Ishikawa (cell line): ENCODE results near the gene NBL1.

Source experiments
- CEBPB ChIP-seq: IDR thresholded peaks from 2 replicates; pipeline ENCODE4 v1.6.1; 2012
- CREB1 ChIP-seq: IDR thresholded peaks from 2 replicates; pipeline ENCODE4 v1.6.1; 2012; ENCODE audit warnings: low read depth
- EGR1 ChIP-seq: IDR thresholded peaks from 2 replicates; pipeline ENCODE4 v1.6.1; 2012
- EP300 ChIP-seq: IDR thresholded peaks from 2 replicates; pipeline ENCODE4 v1.6.1; 2012; ENCODE audit warnings: borderline replicate concordance
- FOXM1 ChIP-seq: IDR thresholded peaks from 2 replicates; pipeline ENCODE4 v1.6.1; 2012; ENCODE audit warnings: low read depth, borderline replicate concordance
- NFIC ChIP-seq: IDR thresholded peaks from 2 replicates; pipeline ENCODE4 v1.6.1; 2012
- RAD21 ChIP-seq: IDR thresholded peaks from 2 replicates; pipeline ENCODE4 v1.6.1; 2012; ENCODE audit warnings: low read depth
- TAF1 ChIP-seq: IDR thresholded peaks from 2 replicates; pipeline ENCODE4 v1.6.1; 2012; ENCODE audit warnings: low read depth, mild to moderate bottlenecking
- TCF12 ChIP-seq: IDR thresholded peaks from 2 replicates; pipeline ENCODE4 v1.6.1; 2012; ENCODE audit warnings: low read depth
- TEAD4 ChIP-seq: IDR thresholded peaks from 2 replicates; pipeline ENCODE4 v1.6.1; 2012
- YY1 ChIP-seq: IDR thresholded peaks from 2 replicates; pipeline ENCODE4 v1.6.1; 2012; ENCODE audit warnings: low read depth
- ZBTB7A ChIP-seq: IDR thresholded peaks from 2 replicates; pipeline ENCODE4 v1.6.1; 2012; ENCODE audit warnings: low read depth
- TF ChIP-seq, protein P1 (sequence below): IDR thresholded peaks from 2 replicates; pipeline ENCODE4 v1.6.1; 2012; ENCODE audit warnings: low read depth, mild to moderate bottlenecking
- TF ChIP-seq, protein P2 (sequence below): IDR thresholded peaks from 2 replicates; pipeline ENCODE4 v1.6.1; 2012
- TF ChIP-seq, protein P3 (sequence below): IDR thresholded peaks from 2 replicates; pipeline ENCODE4 v1.6.1; 2012

The NBL1 gene

DNA sequence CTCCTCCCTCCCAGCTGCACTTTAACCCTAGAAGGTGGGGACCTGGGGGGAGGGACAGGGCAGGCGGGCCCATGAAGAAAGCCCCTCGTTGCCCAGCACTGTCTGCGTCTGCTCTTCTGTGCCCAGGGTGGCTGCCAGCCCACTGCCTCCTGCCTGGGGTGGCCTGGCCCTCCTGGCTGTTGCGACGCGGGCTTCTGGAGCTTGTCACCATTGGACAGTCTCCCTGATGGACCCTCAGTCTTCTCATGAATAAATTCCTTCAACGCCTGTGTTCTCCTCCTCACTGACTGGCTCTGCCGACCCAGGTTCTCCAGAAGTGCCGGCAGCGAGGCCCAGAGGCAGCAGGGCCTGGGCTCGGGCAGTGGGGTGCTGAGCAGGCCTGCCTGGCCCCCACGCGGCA, 14.1 kb downstream of the NBL1 start:
- TF ChIP-seq CREB1, result no peak
- no peak for TF ChIP-seq YY1
- TF ChIP-seq NFIC, result no peak
- TF ChIP-seq FOXM1, result no peak
- TF ChIP-seq, protein P1, sequence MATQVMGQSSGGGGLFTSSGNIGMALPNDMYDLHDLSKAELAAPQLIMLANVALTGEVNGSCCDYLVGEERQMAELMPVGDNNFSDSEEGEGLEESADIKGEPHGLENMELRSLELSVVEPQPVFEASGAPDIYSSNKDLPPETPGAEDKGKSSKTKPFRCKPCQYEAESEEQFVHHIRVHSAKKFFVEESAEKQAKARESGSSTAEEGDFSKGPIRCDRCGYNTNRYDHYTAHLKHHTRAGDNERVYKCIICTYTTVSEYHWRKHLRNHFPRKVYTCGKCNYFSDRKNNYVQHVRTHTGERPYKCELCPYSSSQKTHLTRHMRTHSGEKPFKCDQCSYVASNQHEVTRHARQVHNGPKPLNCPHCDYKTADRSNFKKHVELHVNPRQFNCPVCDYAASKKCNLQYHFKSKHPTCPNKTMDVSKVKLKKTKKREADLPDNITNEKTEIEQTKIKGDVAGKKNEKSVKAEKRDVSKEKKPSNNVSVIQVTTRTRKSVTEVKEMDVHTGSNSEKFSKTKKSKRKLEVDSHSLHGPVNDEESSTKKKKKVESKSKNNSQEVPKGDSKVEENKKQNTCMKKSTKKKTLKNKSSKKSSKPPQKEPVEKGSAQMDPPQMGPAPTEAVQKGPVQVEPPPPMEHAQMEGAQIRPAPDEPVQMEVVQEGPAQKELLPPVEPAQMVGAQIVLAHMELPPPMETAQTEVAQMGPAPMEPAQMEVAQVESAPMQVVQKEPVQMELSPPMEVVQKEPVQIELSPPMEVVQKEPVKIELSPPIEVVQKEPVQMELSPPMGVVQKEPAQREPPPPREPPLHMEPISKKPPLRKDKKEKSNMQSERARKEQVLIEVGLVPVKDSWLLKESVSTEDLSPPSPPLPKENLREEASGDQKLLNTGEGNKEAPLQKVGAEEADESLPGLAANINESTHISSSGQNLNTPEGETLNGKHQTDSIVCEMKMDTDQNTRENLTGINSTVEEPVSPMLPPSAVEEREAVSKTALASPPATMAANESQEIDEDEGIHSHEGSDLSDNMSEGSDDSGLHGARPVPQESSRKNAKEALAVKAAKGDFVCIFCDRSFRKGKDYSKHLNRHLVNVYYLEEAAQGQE, result no peak
- no peak for TF ChIP-seq EGR1
- no peak for TF ChIP-seq EP300
- no peak for TF ChIP-seq TCF12
- TF ChIP-seq, protein P2, sequence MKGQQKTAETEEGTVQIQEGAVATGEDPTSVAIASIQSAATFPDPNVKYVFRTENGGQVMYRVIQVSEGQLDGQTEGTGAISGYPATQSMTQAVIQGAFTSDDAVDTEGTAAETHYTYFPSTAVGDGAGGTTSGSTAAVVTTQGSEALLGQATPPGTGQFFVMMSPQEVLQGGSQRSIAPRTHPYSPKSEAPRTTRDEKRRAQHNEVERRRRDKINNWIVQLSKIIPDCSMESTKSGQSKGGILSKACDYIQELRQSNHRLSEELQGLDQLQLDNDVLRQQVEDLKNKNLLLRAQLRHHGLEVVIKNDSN, result no peak
- TF ChIP-seq, protein P3, sequence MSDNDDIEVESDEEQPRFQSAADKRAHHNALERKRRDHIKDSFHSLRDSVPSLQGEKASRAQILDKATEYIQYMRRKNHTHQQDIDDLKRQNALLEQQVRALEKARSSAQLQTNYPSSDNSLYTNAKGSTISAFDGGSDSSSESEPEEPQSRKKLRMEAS, result no peak
- no peak for TF ChIP-seq TEAD4

DNA sequence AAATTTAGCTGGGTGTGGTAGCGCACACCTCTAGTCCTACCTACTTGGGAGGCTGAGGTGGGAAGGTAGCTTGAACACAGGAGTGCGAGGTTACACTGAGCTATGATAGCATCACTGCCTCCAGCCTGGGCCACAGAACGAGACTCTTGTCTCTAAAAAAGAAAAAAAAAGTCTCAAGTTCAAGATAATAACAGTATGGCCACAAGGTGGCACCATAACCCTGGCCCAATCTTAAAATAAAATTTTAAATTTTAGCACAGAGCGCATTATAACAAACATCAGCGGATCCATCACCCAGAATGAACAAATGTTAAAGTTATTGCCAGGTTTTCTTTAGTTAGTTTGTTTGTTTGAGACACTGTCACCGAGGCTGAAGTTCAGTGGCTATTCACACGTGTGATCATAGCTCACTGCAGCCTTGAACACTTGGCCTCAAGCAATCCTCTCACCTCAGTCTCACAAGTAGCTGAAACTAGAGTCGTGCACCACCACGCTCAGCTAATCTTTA, 17.7 kb downstream of the NBL1 start:
- TF ChIP-seq TCF12 (no peak), RAD21 (peak; percentile 80), TEAD4 (no peak), EP300 (no peak)

DNA sequence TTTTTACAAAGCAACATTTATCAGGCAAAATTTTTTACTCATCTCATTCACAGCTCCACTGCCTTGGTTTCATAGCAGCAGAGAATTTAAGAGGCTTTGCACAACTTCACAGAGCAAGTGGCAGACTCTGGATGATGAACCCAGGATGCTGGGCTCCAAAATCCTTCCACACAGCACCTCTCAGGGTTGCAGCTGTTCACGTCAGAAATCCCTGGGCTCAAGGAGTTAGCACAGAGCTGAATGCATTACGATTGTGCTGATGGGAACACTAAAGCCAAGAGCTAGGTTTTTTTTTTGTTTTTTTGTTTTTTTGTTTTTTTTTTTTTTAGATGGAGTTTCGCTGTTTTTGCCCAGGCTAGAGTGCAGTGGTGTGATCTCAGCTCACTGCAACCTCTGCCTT, 18.2 kb downstream of the NBL1 start:
- TF ChIP-seq NFIC (no peak), TAF1 (no peak)
- TF ChIP-seq, protein P3, result no peak

DNA sequence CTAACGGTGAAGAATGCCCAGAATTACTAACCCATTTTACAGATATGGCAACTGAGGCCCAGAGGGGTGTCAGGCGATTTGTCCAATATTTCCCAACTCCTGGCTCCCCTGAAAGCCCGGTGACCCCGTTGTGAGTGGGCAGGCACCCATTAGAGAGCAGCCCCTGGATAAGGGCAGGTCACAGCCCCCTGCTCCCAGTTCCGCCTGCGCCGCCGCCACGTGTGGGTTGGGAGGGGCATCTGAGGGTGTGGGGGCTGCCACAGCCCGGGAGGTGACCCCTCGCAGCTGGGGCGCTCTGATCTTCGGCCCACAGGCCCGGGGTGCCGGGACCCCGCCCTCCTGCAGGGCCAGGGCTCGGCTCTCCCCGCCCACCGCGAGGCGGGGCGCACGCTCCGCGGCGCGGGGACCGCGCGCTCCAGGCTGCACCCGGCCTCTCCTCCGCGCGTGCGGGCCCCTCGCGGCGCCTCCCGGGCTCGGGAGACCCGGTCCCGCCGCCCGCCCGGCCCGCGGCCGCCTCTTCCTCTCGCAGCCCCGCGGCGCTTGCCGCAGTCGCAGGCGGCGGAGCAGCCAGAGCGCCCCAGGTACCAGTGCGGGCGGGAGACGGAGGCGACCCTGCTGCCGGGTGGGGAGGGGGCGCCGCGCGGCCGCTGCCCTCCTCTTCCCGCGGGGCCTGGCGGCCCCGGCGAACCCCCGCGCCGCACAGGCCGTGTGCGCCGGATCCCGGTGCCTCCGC, 20.5 kb downstream of the NBL1 start, which contains the start of gene HTR6:
HTR6 (plus strand) TSS at position 423 of the 733 bp plus-strand sequence. CDS start 879 bp downstream, outside the sequence.
- no peak for TF ChIP-seq YY1
- TF ChIP-seq ZBTB7A, result peak; percentile 32; the same call in 1 of the 2 replicates

DNA sequence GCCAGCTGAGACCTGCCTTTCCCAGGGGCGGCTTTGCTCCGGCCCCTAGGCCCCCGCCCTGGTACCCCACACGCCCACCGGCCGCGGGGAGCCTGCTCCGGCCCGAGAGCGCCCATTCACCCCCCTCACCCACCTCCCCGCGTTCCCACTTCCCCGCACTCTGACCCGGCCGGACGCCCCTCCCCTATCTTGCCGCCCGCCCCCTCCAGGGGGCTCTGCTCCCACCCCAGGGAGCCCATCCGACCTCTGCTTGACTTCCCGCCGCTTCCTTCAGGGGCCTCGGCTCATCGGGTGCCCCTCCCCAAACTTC, 21.0 kb downstream of the NBL1 start:
- no peak for TF ChIP-seq YY1
- TF ChIP-seq, protein P2, result no peak
- no peak for TF ChIP-seq TEAD4
- no peak for TF ChIP-seq CEBPB
- TF ChIP-seq EP300, result no peak
- no peak for TF ChIP-seq TAF1
- TF ChIP-seq ZBTB7A, result no peak
- TF ChIP-seq NFIC, result no peak
- TF ChIP-seq CREB1, result no peak
- TF ChIP-seq TCF12, result no peak
- no peak for TF ChIP-seq EGR1
- TF ChIP-seq, protein P3, result no peak
- TF ChIP-seq, protein P1, result no peak
- no peak for TF ChIP-seq FOXM1
- no peak for TF ChIP-seq RAD21

DNA sequence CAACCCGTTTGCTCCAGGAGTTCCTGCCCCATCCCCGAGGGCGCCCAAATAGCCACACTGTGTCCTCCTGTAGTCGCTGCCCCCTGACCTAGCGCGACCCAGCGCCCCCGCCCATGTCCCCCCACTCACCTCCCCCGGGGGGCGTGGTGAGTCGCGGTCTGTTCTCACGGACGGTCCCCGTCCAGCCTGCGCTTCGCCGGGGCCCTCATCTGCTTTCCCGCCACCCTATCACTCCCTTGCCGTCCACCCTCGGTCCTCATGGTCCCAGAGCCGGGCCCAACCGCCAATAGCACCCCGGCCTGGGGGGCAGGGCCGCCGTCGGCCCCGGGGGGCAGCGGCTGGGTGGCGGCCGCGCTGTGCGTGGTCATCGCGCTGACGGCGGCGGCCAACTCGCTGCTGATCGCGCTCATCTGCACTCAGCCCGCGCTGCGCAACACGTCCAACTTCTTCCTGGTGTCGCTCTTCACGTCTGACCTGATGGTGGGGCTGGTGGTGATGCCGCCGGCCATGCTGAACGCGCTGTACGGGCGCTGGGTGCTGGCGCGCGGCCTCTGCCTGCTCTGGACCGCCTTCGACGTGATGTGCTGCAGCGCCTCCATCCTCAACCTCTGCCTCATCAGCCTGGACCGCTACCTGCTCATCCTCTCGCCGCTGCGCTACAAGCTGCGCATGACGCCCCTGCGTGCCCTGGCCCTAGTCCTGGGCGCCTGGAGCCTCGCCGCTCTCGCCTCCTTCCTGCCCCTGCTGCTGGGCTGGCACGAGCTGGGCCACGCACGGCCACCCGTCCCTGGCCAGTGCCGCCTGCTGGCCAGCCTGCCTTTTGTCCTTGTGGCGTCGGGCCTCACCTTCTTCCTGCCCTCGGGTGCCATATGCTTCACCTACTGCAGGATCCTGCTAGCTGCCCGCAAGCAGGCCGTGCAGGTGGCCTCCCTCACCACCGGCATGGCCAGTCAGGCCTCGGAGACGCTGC, 21.7 kb downstream of the NBL1 start:
- TF ChIP-seq TEAD4, result no peak
- no peak for TF ChIP-seq FOXM1
- TF ChIP-seq, protein P1, result no peak
- TF ChIP-seq RAD21, result no peak
- TF ChIP-seq EP300, result no peak
- no peak for TF ChIP-seq TCF12
- no peak for TF ChIP-seq CREB1
- no peak for TF ChIP-seq YY1
- TF ChIP-seq EGR1, result no peak
- no peak for TF ChIP-seq TAF1
- TF ChIP-seq NFIC, result no peak
